Measurements from ENCODE around the gene KMT2A.
"Not testable (repeated sequence)": the region's sequence is repeated elsewhere in the genome, so short reads cannot be mapped to it uniquely, and the experiment has no call there.

KMT2A gene

GRCh38 chr11:118434553-118435289 lies 1.6 kb upstream of the KMT2A start:
- H3K27ac ChIP-seq, result no peak overlapping the region
- DNase-seq (ENCODE audit: low read depth, low spot score), result no peak

GRCh38 chr11:118435290-118435892 lies 901 bp upstream of the KMT2A start:
- peak overlapping the region; percentile 72 for H3K27ac ChIP-seq
- DNase-seq (ENCODE audit: low read depth, low spot score), result no peak

DNA sequence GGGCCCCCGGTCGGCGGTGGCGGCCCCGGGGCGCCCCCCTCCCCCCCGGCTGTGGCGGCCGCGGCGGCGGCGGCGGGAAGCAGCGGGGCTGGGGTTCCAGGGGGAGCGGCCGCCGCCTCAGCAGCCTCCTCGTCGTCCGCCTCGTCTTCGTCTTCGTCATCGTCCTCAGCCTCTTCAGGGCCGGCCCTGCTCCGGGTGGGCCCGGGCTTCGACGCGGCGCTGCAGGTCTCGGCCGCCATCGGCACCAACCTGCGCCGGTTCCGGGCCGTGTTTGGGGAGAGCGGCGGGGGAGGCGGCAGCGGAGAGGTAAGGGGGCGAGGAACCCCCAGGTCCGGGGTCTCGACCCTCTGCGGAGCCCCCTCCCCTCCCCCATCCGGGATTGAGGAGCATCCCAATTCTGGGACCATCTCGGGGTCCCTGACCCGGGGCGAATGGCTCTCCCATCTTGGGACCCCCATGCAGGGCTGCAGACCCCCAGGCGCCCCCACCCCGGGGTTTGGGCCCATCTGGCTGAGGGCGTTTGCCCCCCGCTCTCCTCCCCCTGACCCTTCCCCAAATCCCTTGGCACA lies 431 bp downstream of the KMT2A start:
- no peak for DNase-seq (ENCODE audit: low read depth, low spot score)
- peak overlapping the region; percentile 72 for H3K27ac ChIP-seq

GRCh38 chr11:118437208-118438125 lies 1.2 kb downstream of the KMT2A start:
- no peak for DNase-seq (ENCODE audit: low read depth, low spot score)
- peak overlapping the region; percentile 72 for H3K27ac ChIP-seq

- H3K27ac ChIP-seq, result peak overlapping the region; percentile 72
- DNase-seq (ENCODE audit: low read depth, low spot score), result no peak
These were observed 2.1 kb downstream of the KMT2A start for GRCh38 chr11:118438314-118438931.

DNA sequence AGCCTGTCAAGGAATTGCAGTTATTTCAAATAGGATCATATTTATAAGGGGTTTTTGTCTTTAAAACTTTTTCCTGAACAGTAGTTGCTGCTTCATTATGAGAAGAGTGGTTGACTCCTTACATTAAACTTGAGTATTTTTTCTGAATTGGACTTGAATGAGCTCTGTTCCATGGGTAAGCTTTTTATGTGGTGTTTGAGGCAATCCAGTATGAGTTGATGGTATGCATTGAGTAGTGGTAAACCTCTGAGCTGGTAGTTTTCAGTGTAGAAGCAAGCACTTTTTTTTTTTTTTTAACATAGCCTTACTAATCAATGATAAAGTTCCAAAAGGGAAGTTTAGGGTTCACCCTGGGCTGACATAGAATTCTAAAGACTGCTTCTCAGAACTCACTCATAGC lies 3.4 kb downstream of the KMT2A start:
- no peak for DNase-seq (ENCODE audit: low read depth, low spot score)

DNA sequence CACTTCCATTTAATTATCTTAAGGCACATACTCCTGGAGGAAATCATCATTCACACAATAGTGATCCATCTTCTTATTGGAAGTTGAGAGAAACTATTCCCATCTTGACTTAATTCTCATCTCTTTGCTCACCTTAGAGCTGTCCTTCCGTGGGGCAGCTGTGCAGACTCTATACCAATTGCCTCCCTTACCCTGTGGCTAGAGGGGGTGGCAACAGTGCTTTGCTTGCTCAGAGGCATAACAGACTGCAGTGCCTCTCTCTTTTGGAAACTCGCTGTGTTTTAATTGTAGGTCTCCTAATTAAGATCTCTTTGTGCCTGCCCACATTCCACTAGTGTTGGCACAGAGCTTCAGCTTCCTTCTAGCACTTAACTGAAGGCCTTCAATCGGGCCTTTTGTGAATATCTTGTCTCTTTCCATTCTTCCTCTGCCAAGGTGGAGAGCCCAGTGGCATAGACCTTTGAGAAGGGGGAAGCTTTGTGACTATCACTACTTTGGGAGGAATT lies 5.5 kb downstream of the KMT2A start:
- H3K27ac ChIP-seq, result peak overlapping the region; percentile 12
- no peak for DNase-seq (ENCODE audit: low read depth, low spot score)

More for the DNA sequence above, 3.4 kb downstream of the KMT2A start:
- H3K27ac ChIP-seq, result no peak overlapping the region

DNA sequence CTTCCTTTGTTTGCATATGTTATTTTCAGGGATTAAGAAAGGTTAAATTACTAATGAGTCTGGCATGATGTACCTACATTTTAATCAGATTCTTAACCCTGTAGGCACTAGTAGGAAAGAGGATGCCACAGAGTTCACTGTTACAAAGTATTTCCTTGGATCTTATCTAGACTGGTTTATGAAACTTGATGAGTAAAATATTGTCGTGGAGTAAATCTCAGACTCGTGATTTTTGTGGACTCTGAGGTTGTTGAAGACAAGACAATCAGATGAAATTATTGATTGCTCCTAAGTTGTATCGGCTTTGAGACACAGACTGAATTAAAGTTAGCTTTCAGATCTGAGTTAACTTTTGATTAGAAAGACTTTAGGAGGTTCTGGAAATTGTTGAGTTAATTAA lies 6.0 kb downstream of the KMT2A start:
- no peak for DNase-seq (ENCODE audit: low read depth, low spot score)
- H3K27ac ChIP-seq, result peak overlapping the region; percentile 12

- H3K27ac ChIP-seq, result no peak overlapping the region
- DNase-seq (ENCODE audit: low read depth, low spot score), result no peak
These were observed 6.8 kb downstream of the KMT2A start for GRCh38 chr11:118442908-118443589.

DNA sequence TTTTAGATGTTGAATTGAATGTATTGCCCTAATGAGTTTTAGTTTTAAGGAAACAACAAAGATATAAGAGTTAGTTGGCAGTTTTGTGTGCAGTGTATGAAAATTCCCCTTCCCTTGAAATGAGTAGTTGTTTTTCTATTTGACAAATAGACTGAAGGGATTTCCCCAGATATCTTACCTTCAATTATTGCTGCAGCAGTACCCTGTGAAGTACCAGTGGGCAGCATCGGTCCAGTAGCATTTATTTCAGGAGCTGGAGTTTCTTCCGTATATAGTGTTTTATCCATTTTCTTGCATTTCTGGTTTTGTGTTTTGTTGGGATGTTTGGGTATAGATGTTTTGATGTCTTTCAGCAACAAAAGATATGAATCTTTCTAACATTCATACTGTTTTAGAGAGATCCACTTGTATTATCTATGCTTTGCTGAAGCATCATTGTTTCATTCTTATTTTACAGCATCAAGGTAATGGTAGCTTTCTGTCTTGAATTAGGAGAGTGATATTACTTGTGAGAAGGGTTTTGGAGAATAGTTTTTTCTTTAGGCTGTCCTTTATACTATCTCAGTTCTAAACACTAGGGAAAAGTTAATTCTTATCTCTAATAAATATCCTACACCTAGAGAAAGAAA lies 7.4 kb downstream of the KMT2A start:
- DNase-seq (ENCODE audit: low read depth, low spot score), result no peak
- H3K27ac ChIP-seq, result no peak overlapping the region

DNA sequence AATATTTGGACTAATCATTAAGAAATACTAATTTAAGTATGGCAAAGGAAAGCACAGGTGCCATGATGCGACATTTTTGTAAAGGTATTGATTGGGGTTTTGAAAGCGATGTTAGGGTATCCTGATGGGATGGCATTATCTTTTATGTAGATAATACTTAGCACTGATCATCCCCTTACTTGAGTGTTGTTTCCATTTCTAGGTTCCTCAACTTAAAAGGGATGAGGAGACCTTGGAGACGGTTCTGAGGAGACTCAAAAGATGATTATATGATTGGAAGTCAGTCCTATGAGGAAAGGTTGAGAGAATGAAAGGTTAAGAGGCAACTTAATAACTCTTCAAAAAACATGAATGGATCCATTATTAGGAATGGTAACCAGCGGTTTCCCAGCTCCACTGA lies 11.1 kb downstream of the KMT2A start:
- no peak for DNase-seq (ENCODE audit: low read depth, low spot score)
- peak overlapping the region; percentile 67 for H3K27ac ChIP-seq

DNA sequence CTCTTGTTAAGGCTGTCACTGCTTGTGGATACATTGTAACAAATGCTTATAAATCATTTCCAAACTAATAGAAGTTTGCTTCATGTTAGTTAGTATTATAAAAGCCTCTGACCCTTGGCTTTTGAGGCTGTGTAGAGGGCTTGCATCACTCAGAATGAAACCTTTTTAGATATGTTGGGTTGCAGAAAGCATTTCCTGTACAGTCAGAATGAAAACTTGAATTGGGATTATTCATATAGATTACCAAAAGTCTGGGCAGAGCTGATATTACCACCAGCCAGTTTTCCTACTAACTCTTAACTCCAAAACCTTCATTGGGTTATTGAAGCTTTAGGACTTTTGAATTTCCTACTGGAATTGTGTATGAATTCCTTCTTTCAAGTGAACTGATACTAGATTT lies 12.0 kb downstream of the KMT2A start:
- H3K27ac ChIP-seq, result peak overlapping the region; percentile 67
- no peak for DNase-seq (ENCODE audit: low read depth, low spot score)

- DNase-seq (ENCODE audit: low read depth, low spot score), result no peak
- no peak overlapping the region for H3K27ac ChIP-seq
These were observed 13.1 kb downstream of the KMT2A start for GRCh38 chr11:118449316-118449918.

DNA sequence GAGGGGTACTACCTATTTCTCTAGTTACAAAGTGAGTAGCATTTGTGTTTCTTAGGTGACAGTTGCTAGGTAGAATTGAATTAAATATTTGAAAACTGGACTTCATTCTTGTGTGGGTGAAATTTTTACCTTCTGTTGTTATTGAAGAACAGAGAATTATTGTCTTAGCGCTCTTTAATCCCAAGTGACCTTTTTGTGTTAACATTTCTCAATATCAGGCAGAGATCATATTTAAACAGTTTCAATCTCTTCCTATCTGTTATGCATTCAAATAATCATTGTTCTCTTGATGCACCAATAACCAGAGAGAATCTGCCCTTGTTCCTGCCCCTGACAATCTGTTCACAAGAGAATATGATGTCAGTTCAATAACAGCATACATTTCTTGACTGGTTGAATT lies 14.2 kb downstream of the KMT2A start:
- DNase-seq (ENCODE audit: low read depth, low spot score), result no peak
- no peak overlapping the region for H3K27ac ChIP-seq

DNA sequence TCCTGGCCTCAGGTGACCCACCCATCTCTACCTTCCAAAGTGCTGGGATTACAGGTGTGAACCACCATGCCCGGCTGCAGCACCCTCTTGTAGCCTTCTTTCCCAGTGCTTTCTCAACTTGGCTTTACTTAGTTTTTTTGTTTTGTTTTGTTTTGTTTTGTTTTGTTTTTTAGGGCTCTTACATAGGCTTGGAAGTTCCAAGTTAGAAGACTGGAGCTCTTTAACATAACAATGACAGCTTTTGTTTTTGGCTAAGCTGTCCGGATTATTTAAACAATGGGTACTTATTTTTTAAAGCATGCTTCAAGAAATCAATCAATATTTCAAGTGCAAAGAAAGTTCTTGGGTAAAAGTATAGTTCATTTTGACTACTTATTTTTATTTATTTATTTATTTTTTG lies 25.9 kb downstream of the KMT2A start:
- H3K27ac ChIP-seq, result no peak overlapping the region
- no peak for DNase-seq (ENCODE audit: low read depth, low spot score)

DNA sequence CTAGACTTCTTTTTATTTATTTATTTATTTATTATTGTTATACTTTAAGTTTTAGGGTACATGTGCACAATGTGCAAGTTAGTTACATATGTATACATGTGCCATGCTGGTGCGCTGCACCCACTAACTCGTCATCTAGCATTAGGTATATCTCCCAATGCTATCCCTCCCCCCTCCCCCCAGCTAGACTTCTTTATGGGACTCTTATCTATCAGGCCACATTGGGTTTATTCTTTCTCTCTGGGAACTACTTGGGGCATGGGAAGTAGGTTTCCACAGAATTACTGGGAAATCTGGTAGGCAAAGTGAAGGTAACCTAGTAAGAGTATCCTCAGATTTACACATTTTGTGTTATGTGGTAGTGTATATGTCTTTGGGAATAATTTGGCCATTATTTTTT lies 32.7 kb downstream of the KMT2A start:
- H3K27ac ChIP-seq; DNase-seq (ENCODE audit: low read depth, low spot score): not testable (repeated sequence)

DNA sequence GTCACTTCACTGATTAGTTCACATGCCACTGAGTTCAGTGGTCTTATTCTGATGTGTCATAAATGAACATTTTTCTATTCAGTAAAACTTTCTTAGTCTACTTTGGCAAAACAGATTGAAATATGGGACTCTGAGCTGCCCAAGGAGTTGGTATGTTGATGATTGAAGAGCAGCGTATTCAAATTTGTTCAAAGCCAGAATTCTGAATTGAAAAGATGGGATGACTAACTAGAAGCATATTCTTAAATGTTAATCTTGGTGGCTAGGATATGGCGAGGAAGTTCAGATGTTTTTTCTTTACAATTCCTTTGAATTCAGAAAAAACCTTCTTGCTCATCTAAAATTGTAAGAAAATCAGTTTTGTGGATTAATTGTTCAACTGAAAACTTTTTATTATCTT lies 34.7 kb downstream of the KMT2A start:
- no peak overlapping the region for H3K27ac ChIP-seq
- no peak for DNase-seq (ENCODE audit: low read depth, low spot score)

- H3K27ac ChIP-seq, result no peak overlapping the region
- no peak for DNase-seq (ENCODE audit: low read depth, low spot score)
These were observed 37.2 kb downstream of the KMT2A start for GRCh38 chr11:118473537-118473936.

GRCh38 chr11:118476676-118477075 lies 40.4 kb downstream of the KMT2A start:
- DNase-seq (ENCODE audit: low read depth, low spot score), result no peak
- H3K27ac ChIP-seq, result no peak overlapping the region
